ENCODE data around the gene CELF3. TPM values are rescaled to one million over a fixed set of nuclear protein-coding genes. Genes with fewer than 3 reads are reported as not detected.

The CELF3 gene
- polyA plus RNA-seq, 1 of the 3 experiments (the other 2 are of a cell fraction), result 0.25 TPM

DNA sequence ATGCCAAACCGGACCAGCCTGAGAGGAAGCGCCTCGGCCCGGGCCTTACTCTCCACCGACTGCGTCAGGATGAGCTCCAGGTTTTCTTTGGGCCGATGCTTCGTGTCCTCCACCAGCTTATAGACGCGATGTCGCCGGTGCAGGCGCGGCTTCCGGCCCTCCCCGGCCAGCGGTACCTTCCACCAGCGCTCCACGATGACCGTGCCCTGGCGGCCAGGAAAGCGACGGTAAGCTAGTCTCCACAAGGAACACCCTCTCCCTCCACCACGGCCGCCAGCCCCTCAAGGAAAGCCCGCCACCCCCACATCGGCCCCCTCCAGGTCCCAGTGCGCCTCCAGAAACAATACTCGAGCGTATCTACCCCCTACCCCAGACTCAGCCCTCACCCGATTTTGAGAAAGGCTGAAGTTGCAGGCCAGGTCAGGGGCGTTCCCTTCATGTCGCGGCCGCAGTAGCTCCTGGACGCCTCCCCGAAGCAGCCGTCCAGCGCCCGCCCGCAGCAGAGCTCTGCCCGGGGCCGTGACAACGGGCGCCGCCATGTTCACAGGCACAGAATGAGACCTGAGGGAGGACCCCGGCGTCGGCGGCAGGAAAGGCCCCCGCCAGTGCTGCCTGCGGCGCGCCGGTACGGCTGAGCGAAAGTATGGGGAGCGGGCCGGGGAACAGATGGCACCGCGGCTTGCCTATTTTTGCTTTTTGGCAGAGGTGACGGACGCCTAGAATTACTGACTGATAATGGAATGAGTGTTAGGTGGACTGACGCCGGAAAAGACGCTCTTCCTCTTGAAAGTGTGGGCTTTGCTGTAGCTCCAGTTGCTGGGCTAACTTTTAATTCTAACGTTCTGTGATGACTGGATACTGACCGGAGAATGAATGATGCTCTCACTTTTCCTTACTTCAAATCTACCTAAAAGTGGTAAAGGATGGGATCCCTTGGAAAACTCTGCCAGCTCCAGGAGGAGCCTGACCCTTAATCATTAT lies 46.6 kb upstream of the CELF3 start, which contains the start of gene MRPL9 (continued):
- TF ChIP-seq NFIC (IDR thresholded peaks at IDR 0.05; ENCODE audit: borderline replicate concordance) (no peak), EZH2phosphoT487 (IDR thresholded peaks at IDR 0.05; ENCODE audit: borderline replicate concordance, low read depth) (no peak), EP300 (IDR thresholded peaks at IDR 0.05; ENCODE audit: borderline replicate concordance in 1 of 2, low read depth in 1 of 2, low read length in 1 of 2) (no peak), POLR2AphosphoS5 (IDR thresholded peaks at IDR 0.05; ENCODE audit: low read depth, low read length) (peak; percentile 90; the same call in 1 of the 2 replicates), SMC3 (IDR thresholded peaks at IDR 0.05; ENCODE audit: low read depth, low read length) (peak; percentile 26), RXRA (IDR thresholded peaks at IDR 0.05; ENCODE audit: borderline replicate concordance, low read depth) (no peak), MXI1 (IDR thresholded peaks at IDR 0.05; ENCODE audit: low read depth, low read length) (peak; percentile 73), TEAD4 (IDR thresholded peaks at IDR 0.05; ENCODE audit: borderline replicate concordance, insufficient read depth) (no peak)

DNA sequence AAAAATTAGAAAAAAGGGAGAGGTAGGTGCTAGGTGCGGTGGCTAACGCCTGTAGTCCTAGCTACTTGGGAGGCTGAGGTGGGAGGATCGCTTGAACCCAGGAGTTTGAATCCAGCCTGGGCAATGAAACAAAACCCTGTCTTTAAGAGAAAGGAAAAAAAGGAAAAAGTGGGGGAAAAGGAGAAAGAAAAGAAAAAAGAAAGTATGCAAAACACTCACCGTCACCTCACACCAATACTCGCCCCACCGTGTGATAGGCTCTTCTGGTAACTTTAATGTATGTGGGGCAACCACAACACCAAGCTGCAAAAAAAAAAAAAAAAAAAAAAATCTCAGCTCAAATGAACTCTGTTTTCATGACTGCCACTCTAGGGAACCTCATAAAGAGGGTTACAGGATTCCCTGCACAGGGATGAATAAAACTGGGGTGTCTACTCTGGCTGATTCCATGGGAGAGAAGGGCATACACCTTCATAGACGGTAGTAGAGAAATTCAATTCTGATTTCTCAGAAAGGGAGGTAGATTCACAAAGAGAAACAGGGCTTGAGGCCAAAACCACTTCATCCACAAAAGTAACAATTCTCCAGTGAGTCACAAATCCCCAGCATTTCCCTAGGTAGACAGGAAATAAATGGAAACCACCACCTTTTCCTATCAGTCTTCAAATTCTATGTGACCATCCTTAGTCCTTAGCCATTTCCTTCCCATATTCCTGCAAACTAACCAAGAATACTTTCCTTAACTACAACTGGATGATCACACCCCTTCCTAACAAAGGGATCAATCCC lies 44.2 kb upstream of the CELF3 start:
- H3K27me3 ChIP-seq (ENCODE audit: insufficient read depth), result no peaks in the 10 kb centered on the region
- H2AFZ ChIP-seq (ENCODE audit: low read depth), result no peak overlapping the region
- H3K9me2 ChIP-seq, result no peaks in the 10 kb centered on the region
- DNase-seq, result no peak
- no peak overlapping the region for H3K27ac ChIP-seq (ENCODE audit: low read depth in 2 of 2, low read length in 1 of 2)
- H4K20me1 ChIP-seq (ENCODE audit: insufficient read depth), result no peaks in the 10 kb centered on the region
- peaks cover 6% of the 10 kb centered on the region for H3F3A ChIP-seq (replicated peaks; ENCODE audit: insufficient read depth)
- WGBS (ENCODE audit: low lambda C conversion rate), result 96% methylated on average over 7 of the region's 7 CpGs
- POLR2A ChIA-PET, result no interaction called here
- H3K4me1 ChIP-seq (ENCODE audit: control insufficient read depth in 1 of 2, insufficient read depth in 2 of 2, low read depth in 1 of 2, low read length in 1 of 2), result peaks cover 3 to 10% of the 10 kb centered on the region in 2 experiments; a peak in 3 of 4 replicates
- CTCF ChIA-PET, result interaction anchor here (0.8 to 1.8 kb wide), 3 partner anchors 45 to 145 kb away, joined by 3 to 5 read pairs (median 5); no protein-coding TSS in a partner anchor
- H3K79me2 ChIP-seq (ENCODE audit: insufficient read depth), result peaks cover 18% of the 10 kb centered on the region
- H3K9ac ChIP-seq, result no peak overlapping the region
- H3K9me3 ChIP-seq, result no peaks in the 10 kb centered on the region
- H3K4me2 ChIP-seq, result no peak overlapping the region
- no peak for TF ChIP-seq CHD2 (IDR thresholded peaks at IDR 0.05; ENCODE audit: low read length, partially characterized antibody)
- TF ChIP-seq RXRA (IDR thresholded peaks at IDR 0.05; ENCODE audit: borderline replicate concordance, low read depth), result no peak
- TF ChIP-seq MXI1 (IDR thresholded peaks at IDR 0.05; ENCODE audit: low read depth, low read length), result no peak
- no peak for TF ChIP-seq FOSL2 (IDR thresholded peaks at IDR 0.05; ENCODE audit: borderline replicate concordance, low read depth)
- TF ChIP-seq ZBTB33 (IDR thresholded peaks at IDR 0.05; ENCODE audit: borderline replicate concordance, low read depth), result no peak
- no peak for TF ChIP-seq IRF3 (IDR thresholded peaks at IDR 0.05; ENCODE audit: low read depth, low read length)
- no peak for TF ChIP-seq EZH2phosphoT487 (IDR thresholded peaks at IDR 0.05; ENCODE audit: borderline replicate concordance, low read depth)
- TF ChIP-seq YY1 (IDR thresholded peaks at IDR 0.05; ENCODE audit: low read depth), result no peak
- no peak for TF ChIP-seq SMC3 (IDR thresholded peaks at IDR 0.05; ENCODE audit: low read depth, low read length)
- TF ChIP-seq RAD21 (IDR thresholded peaks at IDR 0.05; ENCODE audit: low read length), result no peak
- no peak for TF ChIP-seq GATA2 (CRISPR knock-in tag; IDR thresholded peaks at IDR 0.05)
- no peak for TF ChIP-seq REST (IDR thresholded peaks at IDR 0.05; ENCODE audit: low read depth, low read length)
- TF ChIP-seq NFIC (IDR thresholded peaks at IDR 0.05; ENCODE audit: borderline replicate concordance), result no peak
- TF ChIP-seq SIN3A (IDR thresholded peaks at IDR 0.05; ENCODE audit: borderline replicate concordance, low read depth, low read length), result no peak
- no peak for TF ChIP-seq GABPA (IDR thresholded peaks at IDR 0.05; ENCODE audit: low read depth)
- no peak for TF ChIP-seq FOXM1 (IDR thresholded peaks at IDR 0.05; ENCODE audit: low read depth)
- H3K36me3 ChIP-seq (replicated peaks in 1 of 2; ENCODE audit: control insufficient read depth in 1 of 2, insufficient read depth in 2 of 2, low read length in 1 of 2), result peaks cover 22 to 37% of the 10 kb centered on the region in 2 experiments
- H3K4me3 ChIP-seq (ENCODE audit: low read depth in 2 of 2, low read length in 1 of 2), result no peak overlapping the region

Data from SK-N-SH (cell line).